Hepatocyte (in vitro differentiated cells): ENCODE measurements around the gene ANKRD11.

Experiments
- CTCF ChIP-seq: fragments of 200-600 bp; sonication (generic); IDR thresholded peaks from 2 replicates; pipeline ENCODE4 v1.5.1; 2016; ENCODE audit warnings: antibody characterized with exemption, mild to moderate bottlenecking; ENCODE audit not compliant: poor library complexity
- EZH2 ChIP-seq: fragments of 200-600 bp; sonication (generic); IDR thresholded peaks from 2 replicates; pipeline ENCODE4 v1.6.1; 2016; ENCODE audit warnings: antibody characterized with exemption, mild to moderate bottlenecking, borderline replicate concordance

- TF ChIP-seq EZH2 (no peak), CTCF (no peak)
These were observed 23.4 kb downstream of the ANKRD11 start for GRCh38 chr16:89466920-89467319.
